Gastroesophageal sphincter (tissue), 4 donors: ENCODE measurements around the gene WWP2. TPM values are rescaled to one million over a fixed set of nuclear protein-coding genes. Genes with fewer than 3 reads are reported as not detected.

Experiments
- ATAC-seq: fragments of 150-250 bp; one replicate; pipeline ENCODE4 v1.9.1; 2016; ENCODE audit warnings: mild to moderate bottlenecking, moderate library complexity
- H3K27ac ChIP-seq, 4 donors: fragments of 200-600 bp; sonication (generic) in 3 of 4; 1 replicate in 3 of 4; 2 replicates in 1 of 4; pipeline ENCODE4 v1.5.1; 2016 to 2019
- H3K27me3 ChIP-seq: fragments of 200-600 bp; sonication (generic); one replicate; pipeline ENCODE4 v1.5.1; 2019
- H3K36me3 ChIP-seq, 2 donors: fragments of 200-600 bp; sonication (generic); one replicate each; pipeline ENCODE4 v1.5.1; 2019; ENCODE audit warnings: control low read depth in 1 of 2
- H3K4me1 ChIP-seq, 3 donors: fragments of 200-600 bp; sonication (generic); 1 replicate in 2 of 3; 2 replicates in 1 of 3; pipeline ENCODE4 v1.5.1; 2016 to 2019; ENCODE audit warnings: control low read depth in 2 of 3
- H3K4me3 ChIP-seq, 2 donors: fragments of 200-600 bp; sonication (generic); one replicate each; pipeline ENCODE4 v1.5.1; 2019; ENCODE audit warnings: mild to moderate bottlenecking in 1 of 2, moderate library complexity in 1 of 2
- H3K9me3 ChIP-seq, 3 donors: fragments of 200-600 bp; sonication (generic); one replicate each; pipeline ENCODE4 v1.5.1; 2017 to 2019; ENCODE audit warnings: control low read depth in 2 of 3
- EP300 ChIP-seq: sonication (generic); formaldehyde crosslinking; IDR thresholded peaks from one replicate; pipeline ENCODE4 v1.6.1; 2017; ENCODE audit warnings: antibody characterized with exemption, mild to moderate bottlenecking
- POLR2A ChIP-seq, 2 donors: fragments of 450-650 bp; IDR thresholded peaks; one replicate each; pipeline ENCODE4 v1.6.1; 2017; ENCODE audit warnings: antibody characterized with exemption in 2 of 2, mild to moderate bottlenecking in 2 of 2, moderate library complexity in 1 of 2
- POLR2AphosphoS5 ChIP-seq: sonication (generic); formaldehyde crosslinking; IDR thresholded peaks from one replicate; pipeline ENCODE4 v1.6.1; 2017; ENCODE audit warnings: antibody characterized with exemption
- WGBS, 2 donors: methylation state at CpG; one replicate each; pipeline ENCODE4 v1.1.5; 2018; ENCODE audit warnings: low coverage in 1 of 2; 5-methylcytosine and 5-hydroxymethylcytosine counted together
- total RNA-seq, 4 donors: library from RNA; depleted of rRNA; stranded (reverse); fragments of >200 nt; gene quantifications; one replicate each; pipeline ENCODE4 v1.1.0, GENCODE V29; 2016
- TF ChIP-seq, protein P1 (sequence below), 4 experiments: fragments of 200-600 bp in 2 of 4; fragments of 450-650 bp in 2 of 4; sonication (generic) in 1 of 4; IDR thresholded peaks; one replicate each; pipeline ENCODE4 v1.5.1; 2017 to 2019; ENCODE audit warnings: antibody characterized with exemption in 4 of 4, mild to moderate bottlenecking in 2 of 4, moderate library complexity in 2 of 4

WWP2 gene
- total RNA-seq, 4 donors from 2014 or later = 23.4 to 31.9 (median 28.8) TPM

DNA sequence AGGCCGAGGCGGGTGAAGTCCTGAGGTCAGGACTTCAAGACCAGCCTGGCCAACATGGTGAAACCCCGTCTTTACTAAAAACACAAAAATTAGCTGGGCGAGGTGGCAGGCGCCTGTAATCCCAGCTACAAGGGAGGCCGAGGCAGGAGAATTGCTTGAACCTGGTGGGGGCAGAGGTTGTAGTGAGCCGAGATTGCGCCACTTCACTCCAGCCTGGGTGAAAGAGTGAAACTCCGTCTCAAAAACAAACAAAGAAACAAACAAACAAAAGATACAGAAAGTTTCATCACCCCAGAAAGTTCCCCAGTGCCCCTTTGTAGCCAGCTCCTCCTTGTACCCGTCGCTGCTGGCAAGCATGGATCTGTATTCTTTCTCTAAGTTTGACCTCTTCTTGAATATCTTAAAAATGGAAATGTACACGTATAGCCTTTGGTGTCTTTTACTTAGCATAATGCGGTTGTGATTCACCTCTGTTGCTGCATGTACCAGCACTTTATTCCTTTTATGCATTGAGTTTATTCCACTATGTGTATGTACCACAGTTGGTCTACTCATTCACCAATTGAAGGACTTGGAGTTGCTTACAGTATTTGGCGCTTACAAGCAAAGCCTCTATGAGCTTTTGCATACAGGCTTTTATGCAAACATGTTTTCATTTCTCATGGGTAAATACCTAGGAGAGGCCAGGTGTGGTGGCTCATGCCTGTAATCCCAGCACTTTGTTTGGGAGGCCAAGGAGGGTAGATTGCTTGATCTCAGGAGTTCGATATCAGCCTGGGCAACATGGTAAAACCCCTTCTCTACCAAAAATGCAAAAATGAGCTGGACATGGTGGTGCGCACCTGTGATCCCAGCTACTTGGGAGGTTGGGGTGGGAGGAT is 101.5 kb downstream of the WWP2 start:
- TF ChIP-seq, protein P1, sequence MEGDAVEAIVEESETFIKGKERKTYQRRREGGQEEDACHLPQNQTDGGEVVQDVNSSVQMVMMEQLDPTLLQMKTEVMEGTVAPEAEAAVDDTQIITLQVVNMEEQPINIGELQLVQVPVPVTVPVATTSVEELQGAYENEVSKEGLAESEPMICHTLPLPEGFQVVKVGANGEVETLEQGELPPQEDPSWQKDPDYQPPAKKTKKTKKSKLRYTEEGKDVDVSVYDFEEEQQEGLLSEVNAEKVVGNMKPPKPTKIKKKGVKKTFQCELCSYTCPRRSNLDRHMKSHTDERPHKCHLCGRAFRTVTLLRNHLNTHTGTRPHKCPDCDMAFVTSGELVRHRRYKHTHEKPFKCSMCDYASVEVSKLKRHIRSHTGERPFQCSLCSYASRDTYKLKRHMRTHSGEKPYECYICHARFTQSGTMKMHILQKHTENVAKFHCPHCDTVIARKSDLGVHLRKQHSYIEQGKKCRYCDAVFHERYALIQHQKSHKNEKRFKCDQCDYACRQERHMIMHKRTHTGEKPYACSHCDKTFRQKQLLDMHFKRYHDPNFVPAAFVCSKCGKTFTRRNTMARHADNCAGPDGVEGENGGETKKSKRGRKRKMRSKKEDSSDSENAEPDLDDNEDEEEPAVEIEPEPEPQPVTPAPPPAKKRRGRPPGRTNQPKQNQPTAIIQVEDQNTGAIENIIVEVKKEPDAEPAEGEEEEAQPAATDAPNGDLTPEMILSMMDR (IDR thresholded peaks at IDR 0.05) = no peak
- no peak for TF ChIP-seq EP300
- no peak for ATAC-seq
- H3K4me1 ChIP-seq = peaks cover 0 to 44% (median 12%) of the 10 kb centered on the region in 3 donors
- H3K27ac ChIP-seq = no peak overlapping the region
- H3K9me3 ChIP-seq = no peaks in the 10 kb centered on the region
- no peak overlapping the region for H3K4me3 ChIP-seq
- no peaks in the 10 kb centered on the region for H3K36me3 ChIP-seq
- 95 to 100% methylated on average over 7 to 15 of the region's 16 CpGs for WGBS, 2 donors
- no peaks in the 10 kb centered on the region for H3K27me3 ChIP-seq

DNA sequence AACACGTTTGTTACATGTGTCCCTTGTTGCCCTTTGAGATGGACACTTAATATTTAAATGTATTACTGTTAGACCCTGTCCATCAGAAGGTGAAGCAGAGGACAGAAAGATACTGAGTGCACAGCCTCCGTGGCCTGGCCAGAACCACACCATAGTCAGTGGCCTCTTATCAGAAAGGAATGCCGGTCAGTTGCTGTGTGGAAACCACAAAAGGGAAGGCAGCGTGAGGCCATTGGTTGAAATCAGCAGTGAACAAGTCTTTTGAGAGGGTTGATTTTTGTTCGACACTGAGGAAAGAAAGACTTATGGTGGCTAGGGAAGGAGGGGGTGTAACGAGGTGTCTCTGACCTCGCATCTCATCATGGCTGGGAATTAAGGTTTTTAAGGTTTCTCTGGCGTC is 103.6 kb downstream of the WWP2 start:
- Histone ChIP-seq H3K27ac (no peak overlapping the region), H3K27me3 (no peaks in the 10 kb centered on the region), H3K36me3 (no peaks in the 10 kb centered on the region), H3K9me3 (no peaks in the 10 kb centered on the region), H3K4me3 (no peak overlapping the region), H3K4me1 (peaks cover 0 to 24% (median 9%) of the 10 kb centered on the region in 3 donors)
- WGBS, 2 donors = 67 to 76% methylated on average over 8 of the region's 8 CpGs
- ATAC-seq = no peak
- TF ChIP-seq EP300 (no peak), POLR2AphosphoS5 (no peak), POLR2A (IDR thresholded peaks at IDR 0.05) (no peak)
- TF ChIP-seq, protein P1 (IDR thresholded peaks at IDR 0.05) = no peak

DNA sequence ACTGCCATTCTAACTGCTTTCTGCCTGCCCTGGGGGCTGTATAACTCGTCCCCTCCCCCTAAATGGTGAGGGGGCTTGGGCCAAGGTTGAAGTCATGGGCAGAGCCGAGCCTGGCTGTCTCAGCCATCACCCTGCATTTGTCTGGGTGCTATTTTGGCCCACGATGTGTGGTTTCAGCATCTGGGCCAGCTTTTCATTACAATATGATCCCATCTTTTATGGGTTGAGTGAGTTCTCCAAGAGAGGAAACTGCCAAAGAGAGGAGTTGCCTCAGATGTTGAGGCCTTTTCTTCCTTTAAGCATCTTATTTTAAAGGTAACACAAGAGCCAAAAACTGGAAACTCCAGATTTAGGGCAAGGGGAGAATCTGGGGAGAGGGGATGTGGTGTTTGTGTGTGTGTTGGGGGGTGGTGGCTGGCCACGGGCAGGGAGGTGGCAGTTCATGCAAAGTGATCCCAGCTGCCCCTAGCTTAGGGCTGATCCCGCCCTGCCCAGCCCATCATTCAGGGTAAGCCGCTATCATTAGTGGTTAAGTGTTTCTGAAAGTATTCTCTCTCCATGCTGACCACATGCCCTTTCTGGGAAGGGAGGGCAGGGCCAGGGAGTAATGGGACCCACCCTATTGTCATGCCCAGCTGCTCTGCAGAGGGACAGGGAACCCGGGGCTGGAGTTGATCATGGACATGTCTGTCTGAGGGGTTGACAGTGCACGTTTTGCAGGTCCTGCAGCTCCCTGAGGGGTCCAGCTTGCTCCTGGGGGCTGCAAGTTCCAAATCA is 105.8 kb downstream of the WWP2 start:
- no peak for ATAC-seq
- 79 to 89% methylated on average over 3 to 5 of the region's 8 CpGs for WGBS, 2 donors
- Histone ChIP-seq H3K4me3 (no peak overlapping the region), H3K27ac (no peak overlapping the region), H3K9me3 (no peaks in the 10 kb centered on the region), H3K4me1 (peaks cover 0 to 5% (median 0%) of the 10 kb centered on the region in 3 donors), H3K36me3 (peaks cover 0 to 16% of the 10 kb centered on the region in 2 donors), H3K27me3 (no peaks in the 10 kb centered on the region)
- TF ChIP-seq, protein P1 (IDR thresholded peaks at IDR 0.05) = no peak
- TF ChIP-seq POLR2A (IDR thresholded peaks at IDR 0.05) (no peak), POLR2AphosphoS5 (no peak), EP300 (no peak)

DNA sequence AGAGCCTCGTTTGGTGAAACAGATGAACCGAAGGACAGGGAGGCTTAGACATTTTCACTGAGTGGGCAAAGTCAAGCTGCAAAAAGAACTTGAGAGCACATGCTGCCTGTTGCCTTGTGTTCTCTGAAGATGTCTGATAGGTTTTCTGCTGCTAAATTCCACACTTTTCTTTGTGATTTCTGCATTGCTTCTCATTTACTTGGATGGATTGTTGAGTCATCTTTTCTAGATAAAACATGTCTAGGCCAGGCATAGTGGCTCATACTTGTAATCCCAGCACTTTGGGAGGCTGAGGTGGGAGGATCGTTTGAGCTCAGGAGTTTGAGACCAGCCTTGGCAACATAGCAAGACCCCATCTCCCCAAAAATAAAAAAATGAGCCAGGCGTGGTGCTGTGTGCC is 108.6 kb downstream of the WWP2 start:
- no peaks in the 10 kb centered on the region for H3K9me3 ChIP-seq
- H3K4me1 ChIP-seq = peaks cover 0 to 4% (median 0%) of the 10 kb centered on the region in 3 donors
- peaks cover 0 to 42% of the 10 kb centered on the region in 2 donors for H3K36me3 ChIP-seq
- no peak overlapping the region for H3K4me3 ChIP-seq
- no peak for ATAC-seq
- H3K27me3 ChIP-seq = no peaks in the 10 kb centered on the region
- WGBS, 2 donors = 93 to 100% methylated on average over 1 to 3 of the region's 4 CpGs
- TF ChIP-seq POLR2A (IDR thresholded peaks at IDR 0.05) = no peak
- TF ChIP-seq, protein P1 (IDR thresholded peaks at IDR 0.05) = no peak
- no peak for TF ChIP-seq EP300
- no peak for TF ChIP-seq POLR2AphosphoS5
- H3K27ac ChIP-seq = no peak overlapping the region
